Measurements from ENCODE around the gene PNPLA5. TPM values are rescaled to one million over a fixed set of nuclear protein-coding genes. Genes with fewer than 3 reads are reported as not detected.

The PNPLA5 gene
- total and polyA plus RNA-seq, 9 of the 15 experiments (the other 6 are each of a cell fraction or from before 2014, with no cell fraction given) = not detected

DNA sequence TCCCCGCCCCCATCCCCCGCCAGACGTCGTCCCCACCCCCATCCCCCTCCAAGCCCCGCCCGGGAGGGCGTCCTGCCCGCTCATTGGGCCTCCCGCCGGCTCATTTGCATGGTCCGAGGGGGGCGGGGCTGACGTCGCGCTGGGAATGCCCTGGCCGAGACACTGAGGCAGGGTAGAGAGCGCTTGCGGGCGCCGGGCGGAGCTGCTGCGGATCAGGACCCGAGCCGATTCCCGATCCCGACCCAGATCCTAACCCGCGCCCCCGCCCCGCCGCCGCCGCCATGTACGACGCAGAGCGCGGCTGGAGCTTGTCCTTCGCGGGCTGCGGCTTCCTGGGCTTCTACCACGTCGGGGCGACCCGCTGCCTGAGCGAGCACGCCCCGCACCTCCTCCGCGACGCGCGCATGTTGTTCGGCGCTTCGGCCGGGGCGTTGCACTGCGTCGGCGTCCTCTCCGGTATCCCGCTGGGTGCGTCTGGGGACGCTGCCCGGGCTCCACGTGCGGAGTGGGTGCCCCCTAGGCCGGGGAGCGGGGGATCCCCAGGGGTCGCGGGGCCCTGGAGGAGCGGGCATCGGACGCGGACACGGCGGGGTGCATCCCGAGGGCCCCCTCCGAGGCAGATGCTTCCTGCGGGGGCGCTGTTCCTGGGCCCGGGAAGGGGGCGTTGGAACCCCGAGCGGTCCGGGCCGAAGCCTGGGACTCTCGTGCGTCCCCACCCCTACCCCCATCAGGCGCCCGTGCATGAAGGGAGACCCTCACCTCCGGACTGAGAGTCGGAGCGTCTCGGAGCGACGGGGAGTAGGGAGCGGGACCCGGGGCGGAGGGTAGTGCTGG is 32.0 kb upstream of the PNPLA5 start, which contains the start of gene PNPLA3 (continued):
- 0 out of 2 replicates have a peak, but pooled peaks have one; percentile 16 for TF ChIP-seq CREB1 (IDR thresholded peaks at IDR 0.05)
- TF ChIP-seq CREB1 (CRISPR knock-in tag; IDR thresholded peaks at IDR 0.05) = peak; percentile 33; the same call in 1 of the 2 replicates
- TF ChIP-seq NRF1 (conservative IDR thresholded peaks at IDR 0.05 in 1 of 2, IDR thresholded peaks at IDR 0.05 in 1 of 2) = peak; percentile 69 to 70
- TF ChIP-seq ZBTB5 (IDR thresholded peaks at IDR 0.05) = no peak
- TF ChIP-seq RBM34 (IDR thresholded peaks at IDR 0.05; ENCODE audit: borderline replicate concordance, insufficient read depth, low read length) = no peak
- TF ChIP-seq LCOR (CRISPR knock-in tag; IDR thresholded peaks at IDR 0.05) = no peak
- no peak for TF ChIP-seq RREB1 (CRISPR knock-in tag; IDR thresholded peaks at IDR 0.05)
- no peak for TF ChIP-seq ZNF668 (CRISPR knock-in tag; IDR thresholded peaks at IDR 0.05)
- TF ChIP-seq, protein P1, sequence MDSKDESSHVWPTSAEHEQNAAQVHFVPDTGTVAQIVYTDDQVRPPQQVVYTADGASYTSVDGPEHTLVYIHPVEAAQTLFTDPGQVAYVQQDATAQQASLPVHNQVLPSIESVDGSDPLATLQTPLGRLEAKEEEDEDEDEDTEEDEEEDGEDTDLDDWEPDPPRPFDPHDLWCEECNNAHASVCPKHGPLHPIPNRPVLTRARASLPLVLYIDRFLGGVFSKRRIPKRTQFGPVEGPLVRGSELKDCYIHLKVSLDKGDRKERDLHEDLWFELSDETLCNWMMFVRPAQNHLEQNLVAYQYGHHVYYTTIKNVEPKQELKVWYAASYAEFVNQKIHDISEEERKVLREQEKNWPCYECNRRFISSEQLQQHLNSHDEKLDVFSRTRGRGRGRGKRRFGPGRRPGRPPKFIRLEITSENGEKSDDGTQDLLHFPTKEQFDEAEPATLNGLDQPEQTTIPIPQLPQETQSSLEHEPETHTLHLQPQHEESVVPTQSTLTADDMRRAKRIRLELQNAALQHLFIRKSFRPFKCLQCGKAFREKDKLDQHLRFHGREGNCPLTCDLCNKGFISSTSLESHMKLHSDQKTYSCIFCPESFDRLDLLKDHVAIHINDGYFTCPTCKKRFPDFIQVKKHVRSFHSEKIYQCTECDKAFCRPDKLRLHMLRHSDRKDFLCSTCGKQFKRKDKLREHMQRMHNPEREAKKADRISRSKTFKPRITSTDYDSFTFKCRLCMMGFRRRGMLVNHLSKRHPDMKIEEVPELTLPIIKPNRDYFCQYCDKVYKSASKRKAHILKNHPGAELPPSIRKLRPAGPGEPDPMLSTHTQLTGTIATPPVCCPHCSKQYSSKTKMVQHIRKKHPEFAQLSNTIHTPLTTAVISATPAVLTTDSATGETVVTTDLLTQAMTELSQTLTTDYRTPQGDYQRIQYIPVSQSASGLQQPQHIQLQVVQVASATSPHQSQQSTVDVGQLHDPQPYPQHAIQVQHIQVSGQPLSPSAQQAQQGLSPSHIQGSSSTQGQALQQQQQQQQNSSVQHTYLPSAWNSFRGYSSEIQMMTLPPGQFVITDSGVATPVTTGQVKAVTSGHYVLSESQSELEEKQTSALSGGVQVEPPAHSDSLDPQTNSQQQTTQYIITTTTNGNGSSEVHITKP (IDR thresholded peaks at IDR 0.05; ENCODE audit: partially characterized antibody) = no peak
- TF ChIP-seq, protein P2, sequence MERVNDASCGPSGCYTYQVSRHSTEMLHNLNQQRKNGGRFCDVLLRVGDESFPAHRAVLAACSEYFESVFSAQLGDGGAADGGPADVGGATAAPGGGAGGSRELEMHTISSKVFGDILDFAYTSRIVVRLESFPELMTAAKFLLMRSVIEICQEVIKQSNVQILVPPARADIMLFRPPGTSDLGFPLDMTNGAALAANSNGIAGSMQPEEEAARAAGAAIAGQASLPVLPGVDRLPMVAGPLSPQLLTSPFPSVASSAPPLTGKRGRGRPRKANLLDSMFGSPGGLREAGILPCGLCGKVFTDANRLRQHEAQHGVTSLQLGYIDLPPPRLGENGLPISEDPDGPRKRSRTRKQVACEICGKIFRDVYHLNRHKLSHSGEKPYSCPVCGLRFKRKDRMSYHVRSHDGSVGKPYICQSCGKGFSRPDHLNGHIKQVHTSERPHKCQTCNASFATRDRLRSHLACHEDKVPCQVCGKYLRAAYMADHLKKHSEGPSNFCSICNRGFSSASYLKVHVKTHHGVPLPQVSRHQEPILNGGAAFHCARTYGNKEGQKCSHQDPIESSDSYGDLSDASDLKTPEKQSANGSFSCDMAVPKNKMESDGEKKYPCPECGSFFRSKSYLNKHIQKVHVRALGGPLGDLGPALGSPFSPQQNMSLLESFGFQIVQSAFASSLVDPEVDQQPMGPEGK (CRISPR knock-in tag; IDR thresholded peaks at IDR 0.05; ENCODE audit: borderline replicate concordance) = no peak
- no peak for TF ChIP-seq SREBF2 (CRISPR knock-in tag; IDR thresholded peaks at IDR 0.05)
- no peak for TF ChIP-seq ZNF584 (CRISPR knock-in tag; IDR thresholded peaks at IDR 0.05; ENCODE audit: low read depth)
- TF ChIP-seq HNRNPL (IDR thresholded peaks at IDR 0.05; ENCODE audit: low read depth, low read length) = 0 out of 2 replicates have a peak, but pooled peaks have one; percentile 36
